ENCODE data around the gene PLPPR2.
"Not testable (repeated sequence)": the region's sequence is repeated elsewhere in the genome, so short reads cannot be mapped to it uniquely, and the experiment has no call there.

The PLPPR2 gene

GRCh38 chr19:11355160-11356073 lies at the start of gene PLPPR2:
Gene PLPPR2 (plus strand): TSS chr19:11355432. CDS start chr19:11357674, 2,242 bp downstream.
- TF ChIP-seq CTCF (IDR thresholded peaks at IDR 0.05; ENCODE audit: extremely low read depth, insufficient read depth, missing control alignments), result no peak
- in situ Hi-C loops (cut with MboI; ENCODE audit: low pct_unique_long_range_greater_than_20kb, low sequenced_read_pairs, unreplicated experiment), result no loop called here
- peak; percentile 93 for DNase-seq (ENCODE audit: low spot score)

GRCh38 chr19:11306337-11306736 lies 48.9 kb upstream of the PLPPR2 start:
- in situ Hi-C loops (cut with MboI; ENCODE audit: low pct_unique_long_range_greater_than_20kb, low sequenced_read_pairs, unreplicated experiment), result no loop called here
- DNase-seq (ENCODE audit: low spot score), result no peak
- TF ChIP-seq CTCF (IDR thresholded peaks at IDR 0.05; ENCODE audit: extremely low read depth, insufficient read depth, missing control alignments), result no peak

GRCh38 chr19:11320278-11320995 lies 34.8 kb upstream of the PLPPR2 start:
- DNase-seq (ENCODE audit: low spot score), result not testable (repeated sequence)

DNA sequence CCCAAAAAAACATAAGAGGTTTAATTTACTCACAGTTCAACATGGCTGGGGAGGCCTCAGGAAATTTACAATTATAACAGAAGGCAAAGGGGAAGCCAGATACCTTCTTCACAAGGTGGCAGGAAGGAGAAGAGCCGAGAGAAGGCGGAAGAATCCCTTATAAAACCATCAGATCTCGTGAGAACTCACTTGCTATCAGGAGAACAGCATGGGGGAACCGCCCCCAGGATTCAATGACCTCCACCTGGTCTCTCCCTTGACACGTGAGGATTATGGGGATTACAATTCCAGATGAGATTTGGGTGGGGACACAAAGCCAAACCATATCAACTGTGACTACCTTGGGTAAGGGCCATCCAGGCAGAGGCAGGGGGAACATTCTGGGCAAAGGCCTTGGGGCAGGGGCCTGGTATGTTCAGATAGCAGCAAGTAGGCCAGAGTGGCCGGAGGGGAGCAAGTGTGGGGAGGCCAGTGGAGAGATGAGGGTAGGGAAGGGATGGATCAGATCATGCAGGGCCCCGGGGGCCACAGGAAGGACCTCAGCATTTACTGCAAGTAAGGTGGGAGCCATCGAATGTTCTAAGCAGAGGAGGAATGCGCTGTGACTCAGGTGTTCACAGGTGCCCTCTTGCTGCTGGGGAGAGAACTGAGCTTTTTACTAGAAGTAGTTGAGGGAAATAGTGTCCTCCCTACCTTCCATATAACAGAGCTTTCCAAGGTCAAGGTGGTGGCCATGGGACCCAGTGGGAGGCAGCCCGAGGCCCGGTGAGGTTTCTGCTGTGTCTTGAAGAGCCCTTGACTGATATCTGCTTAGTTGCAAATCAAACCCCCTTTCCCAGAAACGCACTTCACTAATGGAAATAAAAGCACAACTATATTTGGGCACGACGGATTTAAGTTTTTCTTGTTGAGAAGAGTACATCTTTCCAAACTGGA lies 33.8 kb upstream of the PLPPR2 start:
- in situ Hi-C loops (cut with MboI; ENCODE audit: low pct_unique_long_range_greater_than_20kb, low sequenced_read_pairs, unreplicated experiment), result no loop called here
- peak; percentile 25 for TF ChIP-seq CTCF (IDR thresholded peaks at IDR 0.05; ENCODE audit: extremely low read depth, insufficient read depth, missing control alignments)
- no peak for DNase-seq (ENCODE audit: low spot score)

More at GRCh38 chr19:11320278-11320995, 34.8 kb upstream of the PLPPR2 start:
- in situ Hi-C loops (cut with MboI; ENCODE audit: low pct_unique_long_range_greater_than_20kb, low sequenced_read_pairs, unreplicated experiment), result not testable (repeated sequence)

DNA sequence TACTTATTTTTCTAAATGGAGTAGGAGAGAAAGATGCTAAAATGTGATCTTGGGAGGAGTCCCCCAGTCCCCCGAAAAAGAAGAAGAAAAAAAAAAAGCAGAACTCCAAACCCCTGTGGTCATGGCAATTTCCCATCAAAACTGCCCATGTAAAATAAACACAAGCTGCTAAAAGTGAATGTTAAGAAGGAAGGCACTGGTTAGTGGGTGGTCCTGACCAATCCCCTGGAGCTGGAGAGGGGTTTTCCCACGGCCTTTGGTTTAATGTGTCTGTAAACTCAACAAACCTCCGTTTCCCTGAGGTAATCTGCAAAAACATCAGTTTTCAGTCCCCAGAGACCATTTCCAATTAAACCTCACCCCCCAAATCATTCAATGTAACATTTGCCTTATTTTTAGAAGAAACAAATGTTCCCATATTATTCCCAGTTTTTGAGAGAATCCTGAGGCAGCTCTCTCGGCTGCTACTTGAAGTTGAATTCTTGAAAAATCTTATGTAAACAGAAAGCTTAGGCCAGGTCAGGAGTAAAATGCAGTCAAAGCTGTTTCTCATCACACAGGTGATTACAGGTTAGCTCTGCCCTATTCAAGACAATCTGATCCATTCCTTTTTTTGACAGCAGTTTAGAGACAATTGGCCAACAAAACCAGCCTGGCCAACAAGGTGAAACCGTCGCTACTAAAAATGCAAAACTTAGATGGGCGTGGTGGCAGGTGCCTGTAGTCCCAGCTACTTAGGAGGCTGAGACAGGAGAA lies 32.8 kb upstream of the PLPPR2 start:
- TF ChIP-seq CTCF (IDR thresholded peaks at IDR 0.05; ENCODE audit: extremely low read depth, insufficient read depth, missing control alignments), result no peak
- in situ Hi-C loops (cut with MboI; ENCODE audit: low pct_unique_long_range_greater_than_20kb, low sequenced_read_pairs, unreplicated experiment), result no loop called here
- DNase-seq (ENCODE audit: low spot score), result no peak

DNA sequence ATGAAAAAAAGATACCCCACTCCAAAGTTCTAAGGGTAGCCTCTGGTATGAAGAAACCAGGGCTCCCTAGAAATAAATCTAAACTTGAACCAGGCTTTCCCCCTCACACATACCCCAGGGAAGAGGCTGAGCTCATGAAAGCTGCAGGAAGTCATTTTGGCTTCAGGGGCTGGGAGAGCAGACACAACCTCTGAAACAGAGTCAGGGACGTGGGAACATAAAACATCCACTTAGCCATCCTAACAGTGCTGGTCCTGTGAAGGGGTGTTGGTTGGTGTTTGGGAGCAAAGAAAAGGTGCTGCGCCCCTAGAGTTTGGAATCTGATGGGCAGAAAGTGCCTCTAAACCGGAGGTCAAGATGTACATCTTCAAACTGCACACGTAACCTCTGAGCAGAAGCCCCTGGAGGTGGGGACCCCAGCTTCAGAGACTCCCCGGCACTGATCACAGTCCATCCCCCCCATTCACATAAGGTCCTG lies 31.6 kb upstream of the PLPPR2 start:
- in situ Hi-C loops (cut with MboI; ENCODE audit: low pct_unique_long_range_greater_than_20kb, low sequenced_read_pairs, unreplicated experiment), result no loop called here
- TF ChIP-seq CTCF (IDR thresholded peaks at IDR 0.05; ENCODE audit: extremely low read depth, insufficient read depth, missing control alignments), result no peak

More for the DNA sequence above, 31.6 kb upstream of the PLPPR2 start:
- no peak for DNase-seq (ENCODE audit: low spot score)

All from GM13977 (cell line).